GM19397 (cell line): ENCODE measurements around the gene GDF15.

Experiments
- ATAC-seq: cut with Tn5 transposase; IDR thresholded peaks from one replicate; pipeline ENCODE4 v1.9.1; 2021; ENCODE audit warnings: mild to moderate bottlenecking, moderate library complexity; ENCODE audit not compliant: unreplicated experiment

Gene GDF15

DNA sequence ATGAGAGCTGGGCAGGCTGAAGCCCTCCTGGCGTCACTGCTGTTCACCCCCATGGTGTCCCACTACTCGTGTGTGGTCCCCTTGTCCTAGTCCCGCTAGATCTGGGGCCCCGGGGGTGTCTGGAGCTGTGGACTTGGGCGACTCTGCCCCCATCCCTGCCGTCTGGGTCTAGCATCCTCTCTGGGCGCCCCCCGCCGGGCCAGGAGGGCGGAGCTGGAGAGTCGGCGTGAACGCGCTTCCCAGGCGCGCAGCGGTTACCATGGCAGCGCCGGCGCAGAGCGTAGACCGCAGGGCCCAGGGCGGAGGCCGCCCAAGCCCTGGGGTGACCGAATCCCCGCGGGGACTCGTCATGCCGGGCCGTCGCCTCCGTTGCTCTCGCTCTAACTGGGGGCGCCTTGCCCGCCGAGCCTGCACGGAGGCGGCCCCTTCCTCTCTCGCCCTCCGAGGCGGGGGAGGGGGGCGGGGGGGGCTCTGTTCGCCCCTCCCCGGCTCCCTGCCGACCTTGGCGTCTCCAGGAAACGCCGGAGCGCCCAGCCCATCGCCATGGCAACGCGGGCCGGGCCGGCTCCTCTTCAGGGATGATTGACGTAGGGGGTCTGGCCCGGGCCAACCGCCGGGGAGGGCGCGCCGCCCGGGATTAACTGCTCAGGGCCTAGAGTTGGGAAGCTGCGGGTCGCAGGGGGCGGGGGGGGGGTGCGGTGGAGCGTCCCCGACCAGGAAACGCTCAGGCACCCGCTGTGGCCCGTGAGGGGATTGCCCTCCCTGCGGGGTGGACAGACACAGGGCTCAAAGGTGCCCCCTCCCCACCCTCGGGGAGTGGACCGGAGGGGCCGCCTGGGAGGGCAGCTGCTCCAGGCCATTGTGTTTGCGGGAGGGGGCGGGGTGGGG, 43.1 kb downstream of the GDF15 start:
- ATAC-seq: peak; percentile 65

DNA sequence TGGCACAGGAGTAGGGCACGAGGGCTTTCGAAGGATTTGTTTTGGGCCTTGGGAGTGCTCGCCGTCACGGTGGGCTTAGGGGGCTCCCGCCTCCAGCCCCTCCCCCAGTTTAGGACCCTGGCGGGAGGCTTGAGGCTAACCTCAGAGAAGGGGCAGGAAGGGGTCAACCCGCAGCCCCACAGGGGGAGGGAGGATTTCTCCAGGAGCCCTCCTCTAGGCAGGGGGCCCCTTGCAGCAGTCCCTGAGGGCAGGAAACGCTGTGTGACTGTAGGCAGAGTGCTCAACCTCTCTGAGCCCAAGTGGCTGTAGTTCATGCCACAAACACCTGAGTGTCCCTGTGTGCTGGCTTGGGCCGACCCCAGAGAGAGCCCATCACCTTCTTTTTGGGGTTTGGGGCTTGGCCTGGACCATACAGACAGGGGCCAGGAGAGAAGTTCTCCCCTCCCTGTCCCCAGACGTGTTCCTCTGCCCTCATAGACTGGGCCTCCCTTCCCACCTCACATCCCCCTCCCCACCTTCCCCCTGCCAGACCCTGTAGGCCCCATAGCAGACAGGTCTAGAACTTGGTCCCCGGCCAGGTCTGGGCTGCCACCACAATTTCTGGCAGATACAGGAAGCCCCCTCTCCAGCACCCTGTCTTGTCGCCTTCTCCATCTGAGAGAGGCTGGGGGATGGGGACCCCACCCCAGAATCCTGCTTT, 43.9 kb downstream of the GDF15 start:
- no peak for ATAC-seq

DNA sequence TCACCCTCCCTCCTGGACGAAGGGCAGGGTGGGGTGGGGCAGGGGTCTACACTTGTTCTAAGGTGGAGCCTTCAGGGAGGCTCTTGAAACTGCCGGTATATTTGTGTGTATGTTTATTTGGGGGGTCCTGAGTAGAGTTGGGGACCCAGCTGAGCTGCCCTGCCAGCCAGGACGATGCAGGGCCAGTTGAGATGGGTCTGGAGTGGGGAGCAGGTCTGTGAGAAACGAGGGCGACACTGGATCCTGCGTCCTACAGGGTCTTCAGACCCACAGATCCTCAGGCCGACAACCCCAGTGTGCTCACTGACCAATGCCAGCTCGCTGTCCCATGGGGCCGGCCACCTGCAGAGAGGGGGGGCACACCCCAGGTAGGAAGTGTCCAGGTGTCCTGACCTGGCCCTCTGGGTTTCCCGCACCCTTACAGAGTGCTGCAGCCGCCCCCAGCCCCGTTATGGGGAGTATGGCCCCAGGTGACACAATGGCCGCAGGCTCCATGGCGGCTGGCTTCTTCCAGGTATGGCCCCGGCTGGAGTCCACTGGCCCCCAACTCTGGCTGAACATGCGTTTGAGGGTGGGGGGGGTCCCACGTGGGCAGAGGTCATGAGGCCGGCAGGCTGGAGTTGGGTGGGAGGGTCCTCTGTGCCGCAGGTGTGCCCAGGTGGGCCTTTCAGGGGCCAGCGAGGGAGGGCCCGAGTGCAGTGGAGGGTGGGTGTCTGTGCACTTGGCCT, 44.6 kb downstream of the GDF15 start:
- no peak for ATAC-seq

DNA sequence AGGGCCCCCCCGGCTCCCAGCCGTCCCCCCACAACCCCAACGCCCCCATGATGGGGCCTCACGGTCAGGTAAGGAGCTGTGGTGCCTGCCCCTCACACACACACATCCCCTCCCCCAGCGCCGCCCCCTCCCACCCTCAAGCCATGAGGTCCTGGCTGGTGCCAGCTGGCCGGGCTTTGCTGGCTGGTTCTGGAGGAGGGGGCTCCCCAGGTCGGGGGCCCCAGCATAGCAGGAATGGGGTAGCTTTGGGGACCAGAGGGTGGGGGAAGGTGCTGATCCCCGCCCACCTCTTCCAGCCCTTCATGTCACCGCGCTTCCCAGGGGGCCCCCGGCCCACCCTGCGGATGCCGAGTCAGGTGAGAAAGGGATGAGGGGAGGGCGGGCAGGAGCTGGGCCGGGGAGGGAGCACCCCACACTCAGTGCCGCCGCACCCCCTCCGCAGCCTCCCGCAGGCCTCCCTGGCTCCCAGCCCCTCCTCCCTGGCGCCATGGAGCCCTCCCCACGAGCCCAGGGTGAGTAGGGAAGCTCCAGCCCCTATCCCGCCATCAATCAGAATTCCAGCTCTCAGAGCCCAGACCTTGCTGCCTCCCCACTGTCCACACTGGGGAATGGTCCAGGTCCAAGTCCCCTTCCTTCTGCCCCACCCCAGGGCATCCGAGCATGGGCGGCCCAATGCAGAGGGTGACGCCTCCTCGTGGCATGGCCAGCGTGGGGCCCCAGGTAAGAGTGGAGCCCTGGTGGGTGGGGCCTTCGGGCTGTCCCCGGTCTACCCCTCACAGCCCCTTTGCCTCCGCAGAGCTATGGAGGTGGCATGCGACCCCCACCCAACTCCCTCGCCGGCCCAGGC, 45.6 kb downstream of the GDF15 start:
- ATAC-seq: no peak

DNA sequence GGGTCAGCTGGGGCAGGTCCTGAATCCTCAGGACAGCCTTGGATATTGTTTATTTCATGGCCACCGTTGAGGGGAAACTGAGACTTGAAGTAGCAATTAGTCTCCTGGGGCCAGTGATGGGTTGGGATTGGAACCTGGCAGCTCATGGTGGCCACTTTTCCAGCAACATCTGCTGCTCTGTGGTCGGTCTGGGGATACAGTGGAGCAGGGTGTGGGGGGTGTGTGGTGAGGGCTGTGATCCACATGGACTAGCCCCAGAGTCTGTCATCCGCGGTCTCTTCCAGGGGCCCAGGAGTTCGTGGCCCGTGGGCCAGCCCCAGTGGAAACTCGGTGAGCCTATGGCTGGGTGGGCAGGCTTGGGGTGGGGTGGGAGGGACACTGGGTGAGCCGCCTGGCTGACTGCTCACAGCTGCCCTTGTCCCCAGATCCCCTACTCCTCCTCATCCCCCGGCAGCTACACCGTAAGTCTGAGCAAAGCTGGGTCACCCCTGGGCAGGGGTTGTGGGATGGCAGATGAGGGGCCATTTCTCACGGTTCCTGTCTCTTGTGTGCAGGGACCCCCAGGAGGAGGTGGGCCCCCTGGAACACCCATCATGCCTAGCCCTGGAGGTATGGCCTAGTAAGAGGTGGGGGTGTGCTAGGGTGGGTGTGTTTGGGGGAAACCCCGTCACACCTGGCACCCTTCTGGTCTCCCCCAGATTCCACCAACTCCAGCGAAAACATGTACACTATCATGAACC, 46.5 kb downstream of the GDF15 start:
- ATAC-seq: no peak

DNA sequence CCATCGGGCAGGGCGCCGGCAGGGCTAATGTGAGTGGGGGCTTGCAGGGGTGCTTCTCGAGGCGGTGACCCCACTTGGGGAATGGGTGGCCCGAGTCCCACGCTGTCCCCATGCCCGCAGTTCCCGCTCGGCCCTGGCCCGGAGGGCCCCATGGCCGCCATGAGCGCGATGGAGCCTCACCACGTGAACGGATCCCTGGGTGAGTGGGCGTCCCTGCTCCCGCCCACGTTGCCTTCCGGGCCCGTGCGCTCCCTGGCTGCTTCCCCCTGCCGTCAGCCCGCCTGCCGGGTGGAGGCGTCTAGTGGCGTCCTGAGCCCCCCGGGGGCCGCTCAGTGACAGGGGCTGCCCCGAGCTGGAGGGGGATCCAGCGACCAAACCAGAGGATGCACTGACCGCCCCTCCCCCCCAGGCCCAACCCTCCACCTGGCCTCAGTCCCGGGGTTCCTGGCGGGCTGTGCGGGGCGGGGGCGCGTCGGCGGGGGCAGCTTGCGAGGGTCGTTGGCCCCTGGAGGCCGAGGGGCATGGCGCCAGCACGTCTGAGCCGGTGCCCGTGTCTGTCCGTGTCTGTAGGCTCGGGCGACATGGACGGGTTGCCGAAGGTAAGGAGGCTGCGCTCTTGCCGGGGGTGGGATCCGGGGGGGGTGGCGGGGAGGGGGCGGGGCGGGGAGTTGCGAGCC, 47.2 kb downstream of the GDF15 start:
- ATAC-seq: no peak

DNA sequence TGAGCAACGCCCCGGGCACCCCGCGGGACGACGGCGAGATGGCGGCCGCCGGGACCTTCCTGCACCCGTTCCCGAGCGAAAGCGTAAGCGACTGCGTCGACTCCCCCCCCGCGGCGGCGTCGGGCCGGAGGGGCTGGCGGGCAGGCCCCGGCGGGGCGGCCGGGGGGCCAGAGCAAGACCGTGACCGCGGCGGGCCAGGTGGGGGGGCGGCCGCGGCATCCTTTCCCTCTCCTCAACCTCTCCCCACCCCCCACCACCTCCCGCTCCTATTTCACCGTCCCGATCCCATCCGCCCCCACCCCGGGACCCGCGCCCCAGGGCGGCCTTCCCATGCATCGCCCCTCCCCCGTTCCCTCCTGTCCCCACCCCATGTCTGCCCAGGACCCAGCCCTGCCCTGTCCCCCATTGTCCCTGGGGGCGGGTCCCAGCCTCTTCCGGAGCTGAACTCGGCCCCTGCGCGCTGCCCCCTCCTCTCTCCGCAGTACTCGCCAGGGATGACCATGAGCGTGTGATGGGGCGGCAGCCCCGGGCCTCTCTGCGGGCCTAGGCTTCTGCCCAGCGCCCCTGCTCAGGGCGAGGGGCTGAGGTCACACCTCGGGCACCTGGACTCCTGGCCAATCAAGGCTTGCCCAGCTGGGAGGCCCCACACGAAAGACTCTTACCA, 47.9 kb downstream of the GDF15 start:
- no peak for ATAC-seq

DNA sequence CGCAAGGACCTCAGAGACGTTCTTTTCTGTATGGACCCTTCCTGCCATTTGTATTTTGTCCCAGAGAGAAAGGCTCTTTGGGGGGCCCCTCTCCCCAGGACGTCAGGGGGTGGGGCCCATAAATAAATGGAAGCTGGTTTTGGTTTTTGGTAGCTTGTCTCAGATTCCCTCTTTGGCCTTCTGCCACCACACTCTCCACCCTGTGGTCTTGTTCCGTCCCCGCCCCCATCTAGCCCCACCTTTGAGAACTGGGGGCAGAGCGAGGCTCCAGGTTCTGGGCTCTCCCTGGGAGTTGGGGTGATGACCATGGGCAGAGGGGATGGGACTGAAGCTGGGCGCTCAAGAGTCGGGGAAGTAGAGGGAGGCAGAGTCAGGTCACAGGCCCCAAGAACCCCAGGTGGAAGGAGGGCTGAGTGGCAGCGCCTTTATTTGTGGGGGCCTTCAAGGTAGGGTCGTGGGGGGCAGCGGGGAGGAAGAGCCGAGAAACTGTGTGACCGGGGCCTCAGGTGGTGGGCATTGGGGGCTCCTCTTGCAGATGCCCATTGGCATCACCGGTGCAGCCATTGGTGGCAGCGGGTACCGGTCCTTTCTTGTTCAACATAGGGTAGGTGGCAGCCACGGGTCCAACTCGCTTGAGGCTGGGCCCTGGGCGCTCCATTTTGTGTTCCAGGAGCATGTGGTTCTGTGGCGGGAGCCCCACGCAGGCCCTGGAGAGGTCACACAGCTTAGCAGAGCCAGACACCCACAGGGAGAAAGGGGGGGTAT, 48.6 kb downstream of the GDF15 start:
- no peak for ATAC-seq

DNA sequence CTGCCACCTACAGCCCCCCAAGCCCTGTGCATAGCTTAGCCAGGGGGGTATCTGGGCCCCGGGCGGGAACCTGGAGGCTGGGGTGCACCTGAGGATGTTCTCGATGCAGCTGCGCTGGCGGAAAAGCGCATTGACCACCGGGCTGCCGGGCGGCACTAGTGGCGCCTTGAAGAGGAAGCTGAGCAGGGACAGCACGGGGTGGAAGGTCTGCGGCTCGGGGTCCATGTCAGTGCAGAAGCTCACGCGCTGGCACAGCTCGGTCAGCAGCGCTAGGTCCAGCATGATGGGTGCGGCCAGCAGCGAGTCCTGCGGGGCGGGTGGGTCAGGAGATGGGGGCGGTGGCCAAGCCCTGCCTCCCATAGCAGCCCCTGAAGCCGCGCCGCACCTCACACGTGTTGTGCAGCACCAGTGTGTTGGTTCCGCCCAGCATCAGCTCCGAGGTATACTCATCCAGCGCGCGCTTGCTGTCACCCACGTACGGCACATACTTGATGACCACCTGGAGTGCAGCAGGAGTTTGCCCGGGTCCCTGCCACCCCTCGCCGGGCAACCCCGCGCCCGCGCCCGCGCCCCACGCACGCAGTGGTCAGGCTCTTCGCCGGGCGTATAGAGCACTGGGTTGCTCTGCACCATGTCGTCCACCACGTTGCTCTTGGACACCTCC, 49.4 kb downstream of the GDF15 start:
- no peak for ATAC-seq

DNA sequence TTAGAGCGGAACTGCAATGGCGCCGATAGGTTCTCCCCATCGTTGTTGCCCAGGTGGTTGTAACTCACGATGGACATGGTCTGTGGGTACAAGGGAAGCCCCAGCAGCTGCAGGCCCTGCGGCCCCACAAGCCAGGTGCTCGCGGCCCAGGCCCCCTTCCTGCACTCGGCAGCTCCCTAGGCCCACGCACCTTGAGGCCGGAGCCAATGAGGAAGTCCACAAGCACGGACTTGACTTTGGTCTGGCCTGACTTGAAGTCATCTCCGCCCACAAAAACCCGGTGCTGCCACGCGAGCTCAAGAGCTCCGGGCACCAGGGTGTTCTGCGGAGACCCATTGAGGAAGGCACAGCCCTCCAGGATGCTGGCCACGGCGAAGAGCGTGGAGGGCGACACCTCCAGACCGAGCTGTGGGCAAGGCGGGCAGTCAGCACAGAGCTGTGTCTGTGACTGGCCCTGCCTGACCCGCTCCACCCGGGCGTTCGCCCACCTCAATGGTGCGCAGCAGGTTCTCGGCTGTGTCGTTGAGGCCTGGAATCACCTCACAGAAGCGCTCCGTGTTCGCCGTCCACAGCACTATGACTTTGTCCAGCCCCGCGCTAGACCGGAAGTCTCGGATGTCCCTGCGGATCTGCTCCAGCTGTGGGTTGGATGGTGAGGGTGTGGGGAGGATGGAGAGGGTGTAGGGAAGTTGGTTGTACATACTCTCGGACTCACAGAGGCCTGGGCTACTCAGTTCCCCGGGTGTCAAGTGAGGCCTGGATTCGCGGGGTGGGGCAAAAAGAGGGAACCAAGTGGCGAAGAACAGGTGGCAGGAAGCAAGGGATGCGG, 50.1 kb downstream of the GDF15 start:
- ATAC-seq: no peak

DNA sequence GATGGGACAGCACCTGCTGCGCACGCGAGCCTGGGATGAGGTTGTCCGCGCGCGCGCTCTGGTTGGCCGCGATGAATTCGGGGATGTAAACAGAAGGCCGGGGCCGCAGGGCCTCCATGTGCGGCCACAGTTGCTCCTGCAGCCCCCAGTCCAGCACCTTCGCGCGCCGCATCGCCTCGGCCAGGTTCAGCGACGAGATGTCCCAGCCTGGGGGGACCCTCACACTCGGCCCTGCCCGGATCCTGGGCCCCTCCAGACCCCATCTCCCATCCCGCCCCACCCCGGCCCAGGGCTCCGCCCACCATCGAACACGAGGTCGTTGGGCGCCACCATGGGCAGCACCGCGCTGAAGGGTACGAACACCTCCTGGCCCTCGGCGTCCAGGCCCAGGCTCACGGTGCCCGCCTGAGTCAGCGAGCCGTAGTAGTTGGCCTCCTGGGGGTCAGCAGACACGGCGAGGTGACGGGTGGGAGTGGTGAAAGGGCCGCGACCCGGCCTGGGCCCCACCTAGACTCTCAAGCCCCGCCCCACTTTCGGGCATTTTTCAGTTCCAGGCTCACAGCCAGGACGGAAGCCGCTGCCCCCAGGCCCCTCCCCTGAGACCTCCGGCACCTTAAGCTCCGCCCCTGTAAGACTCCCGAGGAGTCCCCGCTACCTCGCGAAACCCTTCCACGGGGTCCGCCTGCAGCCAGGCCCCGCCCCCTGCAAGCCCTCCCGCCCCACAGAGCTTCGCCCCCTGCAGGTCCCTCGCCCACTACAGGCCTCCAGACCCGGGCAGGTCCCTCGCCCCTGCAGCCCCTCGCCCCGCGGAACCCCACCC, 50.9 kb downstream of the GDF15 start:
- ATAC-seq: peak; percentile 47

DNA sequence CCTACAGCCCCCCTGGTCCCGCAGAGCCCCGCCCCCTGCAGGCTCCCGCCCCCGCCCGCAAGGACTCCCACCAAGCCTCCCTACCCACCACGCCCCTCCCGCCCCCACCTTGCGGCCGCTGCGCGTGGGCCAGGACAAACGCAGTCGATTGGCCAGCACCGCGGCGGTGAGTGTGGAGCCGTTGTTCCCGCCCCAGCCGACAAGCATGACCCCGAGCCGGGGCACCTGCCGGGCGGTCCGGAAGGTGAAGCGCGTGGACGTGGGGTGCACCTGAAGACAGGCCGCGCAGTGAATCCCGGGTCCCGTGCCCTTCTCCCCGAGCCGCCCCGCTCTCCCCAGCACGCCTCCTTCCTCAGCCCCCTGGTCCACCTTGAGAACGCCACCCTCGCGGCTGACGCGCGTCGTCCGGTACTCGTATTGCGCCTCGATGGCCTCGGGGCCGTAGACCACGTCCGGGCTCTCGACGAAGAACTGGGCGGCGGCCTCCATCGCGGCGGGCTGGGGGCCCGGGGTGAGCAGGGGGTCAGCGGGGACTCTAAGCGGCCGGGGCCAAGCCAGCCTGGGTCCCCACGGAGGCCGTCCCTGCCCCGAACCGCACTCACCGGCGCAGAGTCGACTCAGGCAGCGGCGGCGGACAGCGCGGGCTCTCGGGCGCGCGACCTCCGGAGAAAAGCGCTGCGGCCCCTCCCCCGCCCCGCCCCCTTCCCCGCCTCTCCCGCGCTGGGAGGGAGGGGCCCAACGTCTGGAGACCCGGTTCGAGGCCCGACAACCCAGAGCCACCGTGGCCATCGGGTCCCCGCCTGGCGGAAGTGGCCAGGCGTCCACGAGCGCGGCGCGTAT, 51.8 kb downstream of the GDF15 start, which contains the start of gene ISYNA1:
TSS of gene ISYNA1 (minus strand) at position 643 of the 840 bp plus-strand sequence. CDS start at position 489, 154 bp downstream.
- peak; percentile 9 for ATAC-seq

DNA sequence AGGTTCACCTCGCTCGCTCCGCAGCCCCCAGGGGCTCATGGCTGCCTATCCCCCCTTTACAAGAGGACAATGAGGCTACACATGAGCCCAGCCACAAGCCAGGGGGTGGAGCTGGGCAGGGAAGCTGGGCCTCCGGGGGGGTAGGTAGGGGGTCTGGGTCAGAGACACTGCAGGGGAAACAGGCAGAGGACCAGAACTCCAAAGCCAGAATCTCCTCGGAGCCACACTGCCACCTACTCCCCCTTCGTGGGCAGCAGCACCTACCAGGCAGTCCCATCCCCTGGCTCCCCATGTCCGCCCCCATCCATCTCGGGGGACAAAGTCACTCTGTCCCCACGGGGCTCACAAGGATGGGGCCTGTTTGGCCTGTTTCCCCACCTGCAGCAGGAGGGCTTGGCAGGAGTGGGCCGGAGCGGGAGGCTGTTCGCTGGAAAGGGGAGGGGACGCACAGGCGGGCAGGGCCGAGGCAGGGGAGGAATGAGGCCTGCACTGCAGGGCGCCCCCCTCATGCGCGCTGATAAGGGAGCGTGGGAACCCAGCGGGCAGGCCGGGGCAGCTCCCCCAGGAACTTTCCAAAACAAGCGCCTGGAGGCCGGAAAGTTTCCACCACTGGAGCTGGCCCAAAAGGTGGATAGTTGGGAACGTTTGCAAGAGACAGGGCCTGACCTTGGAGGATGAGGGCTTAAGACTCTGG, 52.5 kb downstream of the GDF15 start:
- ATAC-seq: no peak
